NCI-H2081 (cell line): ENCODE results near the gene FAM89B.
A peak's percentile ranks its signal among the peaks of the same experiment; 100 is the strongest.
"Not testable (repeated sequence)": the region's sequence is repeated elsewhere in the genome, so short reads cannot be mapped to it uniquely, and the experiment has no call there.

Experiments
- DNase-seq, 2 experiments: peaks; one replicate each; lab custom pipeline; 2025; lab: John Stamatoyannopoulos, UW

Gene FAM89B

GRCh38 chr11:65572356-65573051 is at the start of gene FAM89B:
Gene FAM89B, plus strand, starts transcription at chr11:65572538. Its CDS starts 132 bp downstream, at chr11:65572670.
- DNase-seq = peak; percentile 76

- DNase-seq = not testable (repeated sequence)
Observed at GRCh38 chr11:65522718-65523630, 49.4 kb upstream of the FAM89B start.

DNA sequence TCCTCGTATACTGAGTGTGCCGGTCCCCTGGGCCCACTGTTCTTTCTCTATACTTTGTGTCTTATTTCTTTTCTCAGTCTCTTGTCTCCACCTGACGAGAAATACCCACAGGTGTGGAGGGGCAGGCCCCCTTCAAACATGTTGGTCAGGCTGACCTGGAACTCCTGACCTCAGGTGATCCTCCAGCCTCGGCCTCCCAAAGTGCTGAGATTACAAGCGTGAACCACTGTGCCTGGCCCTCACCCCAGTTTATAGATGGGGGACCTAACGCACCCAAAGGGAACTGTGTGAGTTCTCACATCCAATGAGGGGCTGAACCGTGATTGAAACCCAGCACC is 48.7 kb upstream of the FAM89B start:
- DNase-seq = not testable (repeated sequence)

- DNase-seq = no peak
Observed at GRCh38 chr11:65524014-65524740, 48.2 kb upstream of the FAM89B start.

GRCh38 chr11:65524741-65525545 is 47.4 kb upstream of the FAM89B start, which contains the start of gene SCYL1:
Gene SCYL1, plus strand, starts transcription at chr11:65525083. Its CDS starts 71 bp downstream, at chr11:65525154.
- DNase-seq = peak; percentile 37 to 70

- DNase-seq = no peak
Observed at GRCh38 chr11:65525546-65526480, 46.5 kb upstream of the FAM89B start.

GRCh38 chr11:65526744-65527143 is 45.6 kb upstream of the FAM89B start:
- no peak for DNase-seq

DNA sequence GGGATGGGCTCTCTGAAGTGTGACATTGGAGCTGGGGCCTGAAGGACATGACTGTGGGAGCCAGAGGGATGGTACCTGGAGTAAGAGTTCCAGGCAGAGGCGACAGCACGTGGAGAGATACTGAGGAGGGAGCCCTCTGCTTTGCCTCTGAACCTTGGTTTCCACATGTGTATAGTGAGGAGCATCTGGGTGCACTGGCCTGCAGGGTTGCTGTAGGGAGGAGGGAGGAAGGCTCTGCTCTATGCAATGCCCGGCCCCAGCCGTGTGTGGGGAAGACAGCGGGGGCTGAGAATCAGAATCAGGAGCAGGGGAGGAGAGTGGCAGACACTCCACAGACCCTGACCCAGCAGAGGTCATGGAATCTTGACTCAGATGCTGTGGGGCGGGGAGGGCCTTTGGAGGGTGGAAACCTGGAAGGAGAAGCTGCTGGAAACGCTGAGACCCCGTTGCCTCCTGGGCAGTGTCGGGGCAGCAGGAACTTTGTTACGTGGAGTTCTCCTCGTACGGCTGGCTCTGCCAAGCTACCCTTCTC is 43.5 kb upstream of the FAM89B start:
- DNase-seq = no peak

DNA sequence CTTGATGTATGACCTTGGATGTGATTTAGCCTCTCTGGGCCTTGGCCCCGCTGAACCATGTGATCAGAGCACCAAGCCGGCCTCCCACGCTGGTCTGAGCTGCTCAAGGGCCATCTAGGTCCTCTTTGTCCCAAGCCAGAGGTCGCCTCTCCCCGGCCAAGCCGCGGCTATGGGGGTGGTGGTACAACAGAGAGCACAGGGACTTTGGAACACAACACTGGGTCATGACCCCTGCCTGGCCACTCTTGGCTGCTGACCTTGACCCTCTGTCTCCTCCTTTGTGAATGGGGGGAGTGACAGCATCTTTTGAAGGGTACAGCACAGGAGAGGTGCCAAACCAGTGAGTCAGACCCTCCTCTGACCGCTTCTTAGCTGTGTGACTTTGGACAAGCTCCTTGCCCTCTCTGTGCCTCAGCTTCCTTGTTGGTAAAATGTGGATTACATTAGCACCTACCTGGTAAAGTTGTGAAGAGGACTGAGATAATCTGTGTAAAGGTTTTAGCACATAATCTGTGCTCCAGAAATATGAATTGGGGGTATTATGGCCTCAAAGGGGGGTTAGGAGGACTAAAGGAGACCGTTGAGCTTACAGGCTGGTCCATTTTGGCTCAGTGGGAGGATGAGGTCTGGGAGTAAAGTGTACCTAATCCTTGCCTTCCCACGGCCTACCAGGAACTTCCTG is 42.7 kb upstream of the FAM89B start:
- no peak for DNase-seq

- no peak for DNase-seq
Observed at GRCh38 chr11:65530157-65530496, 42.2 kb upstream of the FAM89B start.

GRCh38 chr11:65532388-65533064 is 39.8 kb upstream of the FAM89B start:
- DNase-seq = no peak

GRCh38 chr11:65535102-65535501 is 37.2 kb upstream of the FAM89B start:
- no peak for DNase-seq

- no peak for DNase-seq
Observed at GRCh38 chr11:65536412-65537295, 35.7 kb upstream of the FAM89B start.

DNA sequence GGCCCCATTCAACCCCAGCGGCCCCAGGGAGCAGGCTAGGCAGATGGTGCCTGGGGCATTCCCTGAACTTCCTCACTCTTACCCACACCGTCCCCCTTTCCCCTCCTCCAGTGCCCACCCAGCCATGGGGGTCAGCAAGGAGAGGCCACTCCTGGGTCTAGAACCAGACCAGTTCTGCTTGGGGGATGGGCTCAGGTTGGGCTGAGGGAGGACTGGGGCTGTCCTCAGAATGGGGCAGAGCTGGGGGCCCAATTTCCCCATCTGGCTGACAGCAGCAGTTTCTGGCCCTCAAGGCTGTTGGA is 35.1 kb upstream of the FAM89B start:
- no peak for DNase-seq

DNA sequence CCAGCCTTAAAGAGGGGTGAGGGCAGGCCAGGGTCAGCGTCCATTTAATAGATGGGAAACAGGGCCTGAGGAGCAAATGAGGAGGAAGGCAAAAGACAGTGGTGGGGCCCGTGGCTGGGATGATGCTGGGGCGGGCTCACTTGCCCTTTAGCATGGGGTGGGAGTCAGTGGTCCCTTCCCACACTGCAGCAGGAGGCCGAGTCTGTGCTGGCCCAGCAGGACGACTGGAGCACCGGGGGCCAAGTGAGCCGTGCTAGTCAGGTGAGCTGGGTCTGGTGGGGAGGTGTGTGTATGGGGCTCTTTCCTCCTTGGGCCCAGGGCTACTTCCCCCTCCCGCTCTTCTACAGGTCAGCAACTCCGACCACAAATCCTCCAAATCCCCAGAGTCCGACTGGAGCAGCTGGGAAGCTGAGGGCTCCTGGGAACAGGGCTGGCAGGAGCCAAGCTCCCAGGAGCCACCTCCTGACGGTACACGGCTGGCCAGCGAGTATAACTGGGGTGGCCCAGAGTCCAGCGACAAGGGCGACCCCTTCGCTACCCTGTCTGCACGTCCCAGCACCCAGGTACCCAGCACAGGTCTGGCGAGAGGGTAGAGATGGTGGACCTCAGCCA is 34.6 kb upstream of the FAM89B start:
- DNase-seq = no peak

DNA sequence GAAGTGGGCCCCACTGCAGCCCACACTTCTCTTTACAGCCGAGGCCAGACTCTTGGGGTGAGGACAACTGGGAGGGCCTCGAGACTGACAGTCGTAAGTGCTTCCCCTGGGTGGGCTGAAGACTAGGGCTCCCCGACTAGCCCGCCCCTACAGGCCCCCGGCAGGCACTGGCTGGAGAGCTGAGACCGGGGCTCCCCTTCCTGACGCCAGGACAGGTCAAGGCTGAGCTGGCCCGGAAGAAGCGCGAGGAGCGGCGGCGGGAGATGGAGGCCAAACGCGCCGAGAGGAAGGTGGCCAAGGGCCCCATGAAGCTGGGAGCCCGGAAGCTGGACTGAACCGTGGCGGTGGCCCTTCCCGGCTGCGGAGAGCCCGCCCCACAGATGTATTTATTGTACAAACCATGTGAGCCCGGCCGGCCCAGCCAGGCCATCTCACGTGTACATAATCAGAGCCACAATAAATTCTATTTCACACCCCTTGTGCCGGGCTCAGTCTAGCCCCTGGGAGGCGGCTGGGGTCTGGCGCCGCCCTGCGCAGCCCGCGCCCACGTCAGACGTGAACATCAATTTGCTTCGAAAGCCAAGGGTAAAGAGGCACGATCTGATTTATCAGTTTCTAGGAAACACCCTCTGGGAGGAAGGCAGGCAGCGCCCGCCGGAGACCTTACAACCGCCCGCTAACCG is 34.0 kb upstream of the FAM89B start:
- no peak for DNase-seq
